Measurements from ENCODE around the gene PKNOX2.

The PKNOX2 gene

DNA sequence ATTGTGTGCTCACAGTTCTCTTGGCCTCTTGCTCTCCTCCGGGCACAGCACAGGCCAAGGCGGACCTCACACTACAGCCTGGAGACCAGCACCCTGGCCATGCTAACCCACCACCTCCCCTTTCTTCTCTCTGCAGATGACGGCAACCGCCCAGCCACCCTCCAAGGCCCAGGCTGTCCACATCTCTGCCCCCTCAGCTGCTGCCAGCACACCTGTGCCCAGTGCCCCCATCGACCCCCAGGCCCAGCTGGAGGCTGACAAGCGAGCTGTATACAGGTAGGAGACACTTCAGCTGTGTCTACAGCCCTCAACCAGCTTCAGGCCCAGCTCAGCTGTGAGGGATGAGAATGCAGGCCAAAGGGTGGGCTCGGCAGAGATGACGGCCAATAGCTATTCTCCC is 203.2 kb downstream of the PKNOX2 start:
- Histone ChIP-seq H3K4me3 (ENCODE audit: low read depth in 1 of 2, low read length in 2 of 2) (no peak overlapping the region), H3K27ac (ENCODE audit: low read length) (no peak overlapping the region), H2AFZ (ENCODE audit: low read depth, low read length) (no peak overlapping the region), H3K79me2 (ENCODE audit: insufficient read depth, low read length) (no peaks in the 10 kb centered on the region), H3K9ac (ENCODE audit: low read depth, low read length) (no peak overlapping the region), H4K20me1 (ENCODE audit: insufficient read depth, low read length) (no peaks in the 10 kb centered on the region), H3K4me1 (ENCODE audit: insufficient read depth, low read length) (no peaks in the 10 kb centered on the region), H3K27me3 (ENCODE audit: insufficient read depth, low read length, poor library complexity) (peaks cover 50% of the 10 kb centered on the region), H3K9me3 (ENCODE audit: insufficient read depth, low read length, severe bottlenecking) (no peaks in the 10 kb centered on the region), H3K36me3 (ENCODE audit: insufficient read depth, low read length) (no peaks in the 10 kb centered on the region), H3K4me2 (ENCODE audit: insufficient read depth, low read length) (no peak overlapping the region)
- DNase-seq: no peak
- TF ChIP-seq EZH2 (IDR thresholded peaks at IDR 0.05; ENCODE audit: borderline replicate concordance, low read depth, low read length, severe bottlenecking): no peak
- TF ChIP-seq, protein P1, sequence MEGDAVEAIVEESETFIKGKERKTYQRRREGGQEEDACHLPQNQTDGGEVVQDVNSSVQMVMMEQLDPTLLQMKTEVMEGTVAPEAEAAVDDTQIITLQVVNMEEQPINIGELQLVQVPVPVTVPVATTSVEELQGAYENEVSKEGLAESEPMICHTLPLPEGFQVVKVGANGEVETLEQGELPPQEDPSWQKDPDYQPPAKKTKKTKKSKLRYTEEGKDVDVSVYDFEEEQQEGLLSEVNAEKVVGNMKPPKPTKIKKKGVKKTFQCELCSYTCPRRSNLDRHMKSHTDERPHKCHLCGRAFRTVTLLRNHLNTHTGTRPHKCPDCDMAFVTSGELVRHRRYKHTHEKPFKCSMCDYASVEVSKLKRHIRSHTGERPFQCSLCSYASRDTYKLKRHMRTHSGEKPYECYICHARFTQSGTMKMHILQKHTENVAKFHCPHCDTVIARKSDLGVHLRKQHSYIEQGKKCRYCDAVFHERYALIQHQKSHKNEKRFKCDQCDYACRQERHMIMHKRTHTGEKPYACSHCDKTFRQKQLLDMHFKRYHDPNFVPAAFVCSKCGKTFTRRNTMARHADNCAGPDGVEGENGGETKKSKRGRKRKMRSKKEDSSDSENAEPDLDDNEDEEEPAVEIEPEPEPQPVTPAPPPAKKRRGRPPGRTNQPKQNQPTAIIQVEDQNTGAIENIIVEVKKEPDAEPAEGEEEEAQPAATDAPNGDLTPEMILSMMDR (IDR thresholded peaks at IDR 0.05; ENCODE audit: borderline replicate concordance, extremely low read depth, low read length, poor library complexity, severe bottlenecking): no peak
- ATAC-seq (ENCODE audit: insufficient read depth, low read depth): no peak

DNA sequence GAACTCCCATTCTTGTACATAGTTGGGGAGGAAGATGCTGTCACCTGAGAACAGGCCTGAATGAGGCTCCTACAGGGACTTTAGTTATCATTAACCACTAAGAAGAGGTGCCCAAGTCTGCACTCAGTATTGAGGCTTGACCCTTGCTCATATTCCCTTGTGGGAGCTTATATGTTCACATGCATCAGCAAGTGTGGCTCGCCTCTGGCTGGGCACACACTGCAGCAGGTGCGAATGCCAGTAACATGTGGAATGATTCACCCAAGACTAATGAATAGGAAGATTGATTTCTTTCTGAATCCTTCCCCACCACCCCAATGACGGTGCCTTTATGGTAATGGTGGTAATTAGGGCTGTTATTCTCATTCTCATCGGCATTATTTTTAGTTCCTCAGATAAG is 204.2 kb downstream of the PKNOX2 start:
- H3K27me3 ChIP-seq (ENCODE audit: insufficient read depth, low read length, poor library complexity): peaks cover 50% of the 10 kb centered on the region
- no peak for DNase-seq
- TF ChIP-seq EZH2 (IDR thresholded peaks at IDR 0.05; ENCODE audit: borderline replicate concordance, low read depth, low read length, severe bottlenecking): no peak
- TF ChIP-seq, protein P1 (IDR thresholded peaks at IDR 0.05; ENCODE audit: borderline replicate concordance, extremely low read depth, low read length, poor library complexity, severe bottlenecking): no peak

DNA sequence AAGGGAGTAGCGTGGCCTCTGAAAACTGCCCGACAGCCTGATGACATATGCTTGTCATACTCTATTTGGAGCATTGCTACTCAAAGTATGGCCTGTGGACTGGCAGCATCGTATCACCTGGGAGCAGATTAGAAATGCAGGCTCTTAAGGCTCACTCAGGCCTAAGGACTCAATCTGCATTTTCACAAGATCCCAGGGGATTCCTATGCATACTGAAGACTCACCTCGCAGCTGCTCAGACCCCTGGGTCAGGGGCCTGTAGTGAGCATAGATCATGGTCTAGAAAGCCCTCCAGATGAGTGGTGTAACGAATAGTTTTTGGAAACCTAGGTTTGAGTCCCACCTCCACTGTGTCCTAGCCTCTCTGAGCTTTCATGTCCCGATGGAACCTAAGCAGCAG is 205.3 kb downstream of the PKNOX2 start:
- Histone ChIP-seq H3K4me1 (ENCODE audit: insufficient read depth, low read length) (no peaks in the 10 kb centered on the region), H2AFZ (ENCODE audit: low read depth, low read length) (no peak overlapping the region), H3K9ac (ENCODE audit: low read depth, low read length) (no peak overlapping the region), H3K4me2 (ENCODE audit: insufficient read depth, low read length) (no peak overlapping the region), H3K79me2 (ENCODE audit: insufficient read depth, low read length) (no peaks in the 10 kb centered on the region), H3K9me3 (ENCODE audit: insufficient read depth, low read length, severe bottlenecking) (no peaks in the 10 kb centered on the region), H3K36me3 (ENCODE audit: insufficient read depth, low read length) (no peaks in the 10 kb centered on the region), H3K27me3 (ENCODE audit: insufficient read depth, low read length, poor library complexity) (peaks cover 45% of the 10 kb centered on the region), H3K27ac (ENCODE audit: low read length) (no peak overlapping the region), H4K20me1 (ENCODE audit: insufficient read depth, low read length) (no peaks in the 10 kb centered on the region), H3K4me3 (ENCODE audit: low read depth in 1 of 2, low read length in 2 of 2) (no peak overlapping the region)
- TF ChIP-seq, protein P1 (IDR thresholded peaks at IDR 0.05; ENCODE audit: borderline replicate concordance, extremely low read depth, low read length, poor library complexity, severe bottlenecking): no peak
- no peak for TF ChIP-seq EZH2 (IDR thresholded peaks at IDR 0.05; ENCODE audit: borderline replicate concordance, low read depth, low read length, severe bottlenecking)
- ATAC-seq (ENCODE audit: insufficient read depth, low read depth) (no peak), DNase-seq (no peak)

More for the DNA sequence above, 204.2 kb downstream of the PKNOX2 start:
- no peak overlapping the region for H3K27ac ChIP-seq (ENCODE audit: low read length)
- no peak for ATAC-seq (ENCODE audit: insufficient read depth, low read depth)
- H3K4me1 ChIP-seq (ENCODE audit: insufficient read depth, low read length): no peaks in the 10 kb centered on the region
- H3K4me2 ChIP-seq (ENCODE audit: insufficient read depth, low read length): no peak overlapping the region
- no peaks in the 10 kb centered on the region for H3K36me3 ChIP-seq (ENCODE audit: insufficient read depth, low read length)
- H3K79me2 ChIP-seq (ENCODE audit: insufficient read depth, low read length): no peaks in the 10 kb centered on the region
- H3K9ac ChIP-seq (ENCODE audit: low read depth, low read length): no peak overlapping the region
- no peak overlapping the region for H2AFZ ChIP-seq (ENCODE audit: low read depth, low read length)
- no peak overlapping the region for H3K4me3 ChIP-seq (ENCODE audit: low read depth in 1 of 2, low read length in 2 of 2)
- H4K20me1 ChIP-seq (ENCODE audit: insufficient read depth, low read length): no peaks in the 10 kb centered on the region
- H3K9me3 ChIP-seq (ENCODE audit: insufficient read depth, low read length, severe bottlenecking): no peaks in the 10 kb centered on the region
